Measurements from ENCODE around the gene WDR36.

DNA sequence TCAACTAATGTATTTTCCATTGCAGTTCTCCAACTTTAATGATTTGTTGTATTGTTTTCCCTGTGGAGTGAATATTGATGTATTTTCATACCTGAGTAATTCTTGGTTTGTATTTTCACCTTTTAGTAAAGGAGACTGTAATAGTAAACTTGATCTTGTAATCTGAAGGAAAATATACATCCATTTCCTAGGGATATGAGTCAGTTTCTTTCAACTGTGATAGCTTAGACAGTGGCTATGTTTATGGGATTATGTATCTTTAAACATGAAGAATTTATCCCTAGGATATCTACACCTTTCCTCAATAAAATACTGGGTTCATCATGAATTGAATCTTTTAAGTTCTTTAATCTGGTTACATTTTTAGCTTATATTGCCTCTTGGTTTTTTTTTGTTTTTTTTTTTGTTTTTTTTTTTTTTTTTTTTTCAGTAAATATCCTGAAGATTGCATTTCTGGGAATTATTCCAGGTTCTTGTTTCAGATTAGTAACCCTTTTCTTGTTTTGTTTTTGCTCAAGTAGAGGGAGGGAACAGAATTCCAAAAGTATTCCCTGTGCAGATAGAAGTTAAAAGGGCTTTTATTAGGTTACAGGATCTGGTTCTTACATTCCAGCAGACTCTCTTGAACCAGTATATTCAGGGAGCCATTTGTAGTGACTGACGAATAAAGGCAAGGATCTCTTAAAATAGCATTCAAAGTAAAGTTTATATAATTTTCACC, 7.1 kb downstream of the WDR36 start:
- TF ChIP-seq, protein P1, sequence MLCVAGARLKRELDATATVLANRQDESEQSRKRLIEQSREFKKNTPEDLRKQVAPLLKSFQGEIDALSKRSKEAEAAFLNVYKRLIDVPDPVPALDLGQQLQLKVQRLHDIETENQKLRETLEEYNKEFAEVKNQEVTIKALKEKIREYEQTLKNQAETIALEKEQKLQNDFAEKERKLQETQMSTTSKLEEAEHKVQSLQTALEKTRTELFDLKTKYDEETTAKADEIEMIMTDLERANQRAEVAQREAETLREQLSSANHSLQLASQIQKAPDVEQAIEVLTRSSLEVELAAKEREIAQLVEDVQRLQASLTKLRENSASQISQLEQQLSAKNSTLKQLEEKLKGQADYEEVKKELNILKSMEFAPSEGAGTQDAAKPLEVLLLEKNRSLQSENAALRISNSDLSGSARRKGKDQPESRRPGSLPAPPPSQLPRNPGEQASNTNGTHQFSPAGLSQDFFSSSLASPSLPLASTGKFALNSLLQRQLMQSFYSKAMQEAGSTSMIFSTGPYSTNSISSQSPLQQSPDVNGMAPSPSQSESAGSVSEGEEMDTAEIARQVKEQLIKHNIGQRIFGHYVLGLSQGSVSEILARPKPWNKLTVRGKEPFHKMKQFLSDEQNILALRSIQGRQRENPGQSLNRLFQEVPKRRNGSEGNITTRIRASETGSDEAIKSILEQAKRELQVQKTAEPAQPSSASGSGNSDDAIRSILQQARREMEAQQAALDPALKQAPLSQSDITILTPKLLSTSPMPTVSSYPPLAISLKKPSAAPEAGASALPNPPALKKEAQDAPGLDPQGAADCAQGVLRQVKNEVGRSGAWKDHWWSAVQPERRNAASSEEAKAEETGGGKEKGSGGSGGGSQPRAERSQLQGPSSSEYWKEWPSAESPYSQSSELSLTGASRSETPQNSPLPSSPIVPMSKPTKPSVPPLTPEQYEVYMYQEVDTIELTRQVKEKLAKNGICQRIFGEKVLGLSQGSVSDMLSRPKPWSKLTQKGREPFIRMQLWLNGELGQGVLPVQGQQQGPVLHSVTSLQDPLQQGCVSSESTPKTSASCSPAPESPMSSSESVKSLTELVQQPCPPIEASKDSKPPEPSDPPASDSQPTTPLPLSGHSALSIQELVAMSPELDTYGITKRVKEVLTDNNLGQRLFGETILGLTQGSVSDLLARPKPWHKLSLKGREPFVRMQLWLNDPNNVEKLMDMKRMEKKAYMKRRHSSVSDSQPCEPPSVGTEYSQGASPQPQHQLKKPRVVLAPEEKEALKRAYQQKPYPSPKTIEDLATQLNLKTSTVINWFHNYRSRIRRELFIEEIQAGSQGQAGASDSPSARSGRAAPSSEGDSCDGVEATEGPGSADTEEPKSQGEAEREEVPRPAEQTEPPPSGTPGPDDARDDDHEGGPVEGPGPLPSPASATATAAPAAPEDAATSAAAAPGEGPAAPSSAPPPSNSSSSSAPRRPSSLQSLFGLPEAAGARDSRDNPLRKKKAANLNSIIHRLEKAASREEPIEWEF (IDR thresholded peaks at IDR 0.05; ENCODE audit: insufficient replicate concordance, low read depth, low read length), result no peak
- TF ChIP-seq POLR2A (IDR thresholded peaks at IDR 0.05; ENCODE audit: low read depth, low read length) (no peak), EZH2 (IDR thresholded peaks at IDR 0.05; ENCODE audit: borderline replicate concordance, control insufficient read depth, low read depth, low read length) (no peak)
- TF ChIP-seq, protein P2, sequence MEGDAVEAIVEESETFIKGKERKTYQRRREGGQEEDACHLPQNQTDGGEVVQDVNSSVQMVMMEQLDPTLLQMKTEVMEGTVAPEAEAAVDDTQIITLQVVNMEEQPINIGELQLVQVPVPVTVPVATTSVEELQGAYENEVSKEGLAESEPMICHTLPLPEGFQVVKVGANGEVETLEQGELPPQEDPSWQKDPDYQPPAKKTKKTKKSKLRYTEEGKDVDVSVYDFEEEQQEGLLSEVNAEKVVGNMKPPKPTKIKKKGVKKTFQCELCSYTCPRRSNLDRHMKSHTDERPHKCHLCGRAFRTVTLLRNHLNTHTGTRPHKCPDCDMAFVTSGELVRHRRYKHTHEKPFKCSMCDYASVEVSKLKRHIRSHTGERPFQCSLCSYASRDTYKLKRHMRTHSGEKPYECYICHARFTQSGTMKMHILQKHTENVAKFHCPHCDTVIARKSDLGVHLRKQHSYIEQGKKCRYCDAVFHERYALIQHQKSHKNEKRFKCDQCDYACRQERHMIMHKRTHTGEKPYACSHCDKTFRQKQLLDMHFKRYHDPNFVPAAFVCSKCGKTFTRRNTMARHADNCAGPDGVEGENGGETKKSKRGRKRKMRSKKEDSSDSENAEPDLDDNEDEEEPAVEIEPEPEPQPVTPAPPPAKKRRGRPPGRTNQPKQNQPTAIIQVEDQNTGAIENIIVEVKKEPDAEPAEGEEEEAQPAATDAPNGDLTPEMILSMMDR (IDR thresholded peaks at IDR 0.05 in 2 of 3, conservative IDR thresholded peaks at IDR 0.05 in 1 of 3; ENCODE audit: control insufficient read depth in 2 of 3, extremely low read depth in 1 of 3, insufficient read depth in 1 of 3, low read depth in 3 of 3, low read length in 3 of 3), result no peak
- TF ChIP-seq, protein P3, sequence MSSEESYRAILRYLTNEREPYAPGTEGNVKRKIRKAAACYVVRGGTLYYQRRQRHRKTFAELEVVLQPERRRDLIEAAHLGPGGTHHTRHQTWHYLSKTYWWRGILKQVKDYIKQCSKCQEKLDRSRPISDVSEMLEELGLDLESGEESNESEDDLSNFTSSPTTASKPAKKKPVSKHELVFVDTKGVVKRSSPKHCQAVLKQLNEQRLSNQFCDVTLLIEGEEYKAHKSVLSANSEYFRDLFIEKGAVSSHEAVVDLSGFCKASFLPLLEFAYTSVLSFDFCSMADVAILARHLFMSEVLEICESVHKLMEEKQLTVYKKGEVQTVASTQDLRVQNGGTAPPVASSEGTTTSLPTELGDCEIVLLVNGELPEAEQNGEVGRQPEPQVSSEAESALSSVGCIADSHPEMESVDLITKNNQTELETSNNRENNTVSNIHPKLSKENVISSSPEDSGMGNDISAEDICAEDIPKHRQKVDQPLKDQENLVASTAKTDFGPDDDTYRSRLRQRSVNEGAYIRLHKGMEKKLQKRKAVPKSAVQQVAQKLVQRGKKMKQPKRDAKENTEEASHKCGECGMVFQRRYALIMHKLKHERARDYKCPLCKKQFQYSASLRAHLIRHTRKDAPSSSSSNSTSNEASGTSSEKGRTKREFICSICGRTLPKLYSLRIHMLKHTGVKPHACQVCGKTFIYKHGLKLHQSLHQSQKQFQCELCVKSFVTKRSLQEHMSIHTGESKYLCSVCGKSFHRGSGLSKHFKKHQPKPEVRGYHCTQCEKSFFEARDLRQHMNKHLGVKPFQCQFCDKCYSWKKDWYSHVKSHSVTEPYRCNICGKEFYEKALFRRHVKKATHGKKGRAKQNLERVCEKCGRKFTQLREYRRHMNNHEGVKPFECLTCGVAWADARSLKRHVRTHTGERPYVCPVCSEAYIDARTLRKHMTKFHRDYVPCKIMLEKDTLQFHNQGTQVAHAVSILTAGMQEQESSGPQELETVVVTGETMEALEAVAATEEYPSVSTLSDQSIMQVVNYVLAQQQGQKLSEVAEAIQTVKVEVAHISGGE (CRISPR knock-in tag; IDR thresholded peaks at IDR 0.05), result no peak

All from GM12878 (cell line).